ENCODE data around the gene HNRNPA2B1.
"Not testable (repeated sequence)": the region's sequence is repeated elsewhere in the genome, so short reads cannot be mapped to it uniquely, and the experiment has no call there.

HNRNPA2B1 gene

GRCh38 chr7:26198133-26198780 is 2.3 kb downstream of the HNRNPA2B1 start:
- DNase-seq (ENCODE audit: low spot score) = peak; percentile 66

- no peak for DNase-seq (ENCODE audit: low spot score)
These were observed 3.1 kb downstream of the HNRNPA2B1 start for GRCh38 chr7:26197153-26198115.

GRCh38 chr7:26195867-26196657 is 4.5 kb downstream of the HNRNPA2B1 start:
- no peak for DNase-seq (ENCODE audit: low spot score)

GRCh38 chr7:26195182-26195581 is 5.4 kb downstream of the HNRNPA2B1 start:
- no peak for DNase-seq (ENCODE audit: low spot score)

- not testable (repeated sequence) for DNase-seq (ENCODE audit: low spot score)
These were observed 5.8 kb downstream of the HNRNPA2B1 start for GRCh38 chr7:26194764-26195163.

GRCh38 chr7:26193432-26194207 is 6.9 kb downstream of the HNRNPA2B1 start:
- DNase-seq (ENCODE audit: low spot score) = no peak

GRCh38 chr7:26192485-26193087 is 8.0 kb downstream of the HNRNPA2B1 start:
- DNase-seq (ENCODE audit: low spot score) = no peak

GRCh38 chr7:26191974-26192479 is 8.5 kb downstream of the HNRNPA2B1 start:
- DNase-seq (ENCODE audit: low spot score) = no peak

- no peak for DNase-seq (ENCODE audit: low spot score)
These were observed 9.1 kb downstream of the HNRNPA2B1 start for GRCh38 chr7:26191233-26191973.

- DNase-seq (ENCODE audit: low spot score) = no peak
These were observed 10.1 kb downstream of the HNRNPA2B1 start for GRCh38 chr7:26190417-26190869.

- no peak for DNase-seq (ENCODE audit: low spot score)
These were observed 10.8 kb downstream of the HNRNPA2B1 start for GRCh38 chr7:26189697-26190096.

GRCh38 chr7:26188957-26189541 is 11.5 kb downstream of the HNRNPA2B1 start:
- DNase-seq (ENCODE audit: low spot score) = no peak

- no peak for DNase-seq (ENCODE audit: low spot score)
These were observed 12.2 kb downstream of the HNRNPA2B1 start for GRCh38 chr7:26188206-26188956.

GRCh38 chr7:26187380-26188205 is 13.0 kb downstream of the HNRNPA2B1 start:
- DNase-seq (ENCODE audit: low spot score) = no peak

GRCh38 chr7:26186364-26187311 is 13.9 kb downstream of the HNRNPA2B1 start:
- no peak for DNase-seq (ENCODE audit: low spot score)

- DNase-seq (ENCODE audit: low spot score) = no peak
These were observed 14.7 kb downstream of the HNRNPA2B1 start for GRCh38 chr7:26185844-26186180.
